Measurements from ENCODE around the gene KCNB1.
"Not testable (repeated sequence)": the region's sequence is repeated elsewhere in the genome, so short reads cannot be mapped to it uniquely, and the experiment has no call there.

The KCNB1 gene

GRCh38 chr20:49318430-49319207 is 163.8 kb downstream of the KCNB1 start:
- no peak overlapping the region for H3K27ac Mint-ChIP-seq
- peak overlapping the region; percentile 78 for H3K4me3 Mint-ChIP-seq
- no peaks in the 10 kb centered on the region for H3K36me3 Mint-ChIP-seq
- H3K27me3 Mint-ChIP-seq, result peaks cover 24% of the 10 kb centered on the region
- no peak for DNase-seq (ENCODE audit: low spot score in 2 of 2)
- peaks cover 7% of the 10 kb centered on the region for H3K4me1 Mint-ChIP-seq
- ATAC-seq (ENCODE audit: low read depth), result peak; percentile 37
- no peaks in the 10 kb centered on the region for H3K9me3 Mint-ChIP-seq

GRCh38 chr20:49318091-49318429 is 164.4 kb downstream of the KCNB1 start:
- no peaks in the 10 kb centered on the region for H3K9me3 Mint-ChIP-seq
- no peak overlapping the region for H3K27ac Mint-ChIP-seq
- H3K36me3 Mint-ChIP-seq, result no peaks in the 10 kb centered on the region
- H3K27me3 Mint-ChIP-seq, result peaks cover 23% of the 10 kb centered on the region
- ATAC-seq (ENCODE audit: low read depth) (no peak), DNase-seq (ENCODE audit: low spot score in 2 of 2) (no peak)
- peak overlapping the region; percentile 45 for H3K4me3 Mint-ChIP-seq
- peaks cover 6% of the 10 kb centered on the region for H3K4me1 Mint-ChIP-seq

- ATAC-seq (ENCODE audit: low read depth) (no peak), DNase-seq (ENCODE audit: low spot score in 2 of 2) (no peak)
- Mint-ChIP-seq H3K9me3 (no peaks in the 10 kb centered on the region), H3K27ac (no peak overlapping the region), H3K27me3 (peaks cover 21% of the 10 kb centered on the region), H3K36me3 (no peaks in the 10 kb centered on the region), H3K4me1 (peaks cover 5% of the 10 kb centered on the region), H3K4me3 (no peak overlapping the region)
Measured at GRCh38 chr20:49316704-49317103, 165.8 kb downstream of the KCNB1 start.

GRCh38 chr20:49315580-49315979 is 166.9 kb downstream of the KCNB1 start:
- DNase-seq (ENCODE audit: low spot score in 2 of 2) (no peak), ATAC-seq (ENCODE audit: low read depth) (no peak)
- no peak overlapping the region for H3K27ac Mint-ChIP-seq
- H3K36me3 Mint-ChIP-seq, result peaks cover 3% of the 10 kb centered on the region
- H3K4me3 Mint-ChIP-seq, result no peak overlapping the region
- peaks cover under 1% of the 10 kb centered on the region for H3K9me3 Mint-ChIP-seq
- peaks cover 5% of the 10 kb centered on the region for H3K4me1 Mint-ChIP-seq
- peaks cover 19% of the 10 kb centered on the region for H3K27me3 Mint-ChIP-seq

GRCh38 chr20:49314052-49314451 is 168.4 kb downstream of the KCNB1 start:
- not testable (repeated sequence) for H3K36me3 Mint-ChIP-seq; H3K4me3 Mint-ChIP-seq; H3K4me1 Mint-ChIP-seq; DNase-seq (ENCODE audit: low spot score in 2 of 2); H3K9me3 Mint-ChIP-seq; ATAC-seq (ENCODE audit: low read depth); H3K27ac Mint-ChIP-seq
- peaks cover 24% of the 10 kb centered on the region for H3K27me3 Mint-ChIP-seq

All from memory B cell (primary cell).